ENCODE results near the gene TMEM132C. TPM values are rescaled to one million over a fixed set of nuclear protein-coding genes. Genes with fewer than 3 reads are reported as not detected.

TMEM132C gene
- total RNA-seq, 3 donors from 2014 or later (not counting 1 experiment from before 2014, with no cell fraction given) = 0.08 to 0.41 TPM; not detected in 1

GRCh38 chr12:128672428-128672827 is 405.5 kb downstream of the TMEM132C start:
- no peak for DNase-seq
- no peak overlapping the region for H3K27ac ChIP-seq (ENCODE audit: low read length)
- ATAC-seq = no peak
- TF ChIP-seq CTCF (IDR thresholded peaks at IDR 0.05) = no peak
- Mint-ChIP-seq H3K9me3 (no peaks in the 10 kb centered on the region), H3K27ac (peak overlapping the region in 1 of 2 donors; percentile 59), H3K27me3 (ENCODE audit: low read depth in 2 of 2) (no peaks in the 10 kb centered on the region), H3K4me1 (peaks cover 16 to 19% of the 10 kb centered on the region in 2 donors), H3K4me3 (no peak overlapping the region), H3K36me3 (no peaks in the 10 kb centered on the region)
- no peaks in the 10 kb centered on the region for H3K9me3 ChIP-seq (ENCODE audit: control insufficient read depth, insufficient read depth, low read length)
- H3K36me3 ChIP-seq (ENCODE audit: control insufficient read depth, insufficient read depth, low read length) = no peaks in the 10 kb centered on the region
- no peak overlapping the region for H3K4me3 ChIP-seq (ENCODE audit: low read length)
- H3K4me1 ChIP-seq (ENCODE audit: control insufficient read depth, insufficient read depth, low read length) = no peaks in the 10 kb centered on the region
- intact Hi-C loops (cut with micrococcal nuclease) = no loop called here
- H3K27me3 ChIP-seq (ENCODE audit: control insufficient read depth, insufficient read depth, low read length) = no peaks in the 10 kb centered on the region

DNA sequence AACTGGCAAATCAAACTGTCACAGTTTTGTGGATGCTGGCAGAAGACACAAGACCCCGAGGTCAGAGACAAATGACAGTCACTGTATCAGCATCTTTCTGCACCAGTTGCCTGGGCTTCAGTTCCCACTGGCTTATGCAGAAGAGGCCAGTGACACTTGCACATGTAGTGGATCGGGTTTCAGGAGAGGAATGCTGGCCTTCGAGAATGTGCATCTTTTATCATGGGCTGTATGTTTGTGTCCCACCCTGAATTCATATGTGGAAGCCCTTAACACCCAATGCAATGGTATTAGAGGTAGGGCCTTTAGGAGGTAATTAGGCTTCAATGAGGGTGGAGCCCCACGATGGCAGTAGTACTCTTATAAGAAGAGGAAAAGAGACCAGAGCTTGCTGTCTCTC is 405.9 kb downstream of the TMEM132C start:
- no peak overlapping the region for H3K4me3 Mint-ChIP-seq

GRCh38 chr12:128675576-128675975 is 408.6 kb downstream of the TMEM132C start:
- Mint-ChIP-seq H3K4me3 (no peak overlapping the region), H3K36me3 (no peaks in the 10 kb centered on the region), H3K9me3 (no peaks in the 10 kb centered on the region), H3K27me3 (ENCODE audit: low read depth in 2 of 2) (no peaks in the 10 kb centered on the region), H3K4me1 (peaks cover 16 to 19% of the 10 kb centered on the region in 2 donors), H3K27ac (no peak overlapping the region)
- H3K27ac ChIP-seq (ENCODE audit: low read length) = no peak overlapping the region
- no peaks in the 10 kb centered on the region for H3K4me1 ChIP-seq (ENCODE audit: control insufficient read depth, insufficient read depth, low read length)
- intact Hi-C loops (cut with micrococcal nuclease) = no loop called here
- ATAC-seq = no peak
- H3K27me3 ChIP-seq (ENCODE audit: control insufficient read depth, insufficient read depth, low read length) = no peaks in the 10 kb centered on the region
- H3K4me3 ChIP-seq (ENCODE audit: low read length) = no peak overlapping the region
- no peak for TF ChIP-seq CTCF (IDR thresholded peaks at IDR 0.05)
- H3K9me3 ChIP-seq (ENCODE audit: control insufficient read depth, insufficient read depth, low read length) = no peaks in the 10 kb centered on the region
- DNase-seq = no peak
- H3K36me3 ChIP-seq (ENCODE audit: control insufficient read depth, insufficient read depth, low read length) = no peaks in the 10 kb centered on the region

More for the DNA sequence above, 405.9 kb downstream of the TMEM132C start:
- DNase-seq (no peak), ATAC-seq (no peak)
- H3K36me3 Mint-ChIP-seq = no peaks in the 10 kb centered on the region
- H3K27me3 Mint-ChIP-seq (ENCODE audit: low read depth in 2 of 2) = no peaks in the 10 kb centered on the region
- no peaks in the 10 kb centered on the region for H3K4me1 ChIP-seq (ENCODE audit: control insufficient read depth, insufficient read depth, low read length)
- no peak overlapping the region for H3K27ac Mint-ChIP-seq
- H3K27ac ChIP-seq (ENCODE audit: low read length) = no peak overlapping the region
- no peaks in the 10 kb centered on the region for H3K9me3 ChIP-seq (ENCODE audit: control insufficient read depth, insufficient read depth, low read length)
- intact Hi-C loops (cut with micrococcal nuclease) = no loop called here
- H3K36me3 ChIP-seq (ENCODE audit: control insufficient read depth, insufficient read depth, low read length) = no peaks in the 10 kb centered on the region
- H3K4me3 ChIP-seq (ENCODE audit: low read length) = no peak overlapping the region
- no peaks in the 10 kb centered on the region for H3K27me3 ChIP-seq (ENCODE audit: control insufficient read depth, insufficient read depth, low read length)
- WGBS (ENCODE audit: insufficient coverage) = 81% methylated on average over 4 of the region's 4 CpGs
- no peaks in the 10 kb centered on the region for H3K9me3 Mint-ChIP-seq
- no peak for TF ChIP-seq CTCF (IDR thresholded peaks at IDR 0.05)
- peaks cover 16 to 19% of the 10 kb centered on the region in 2 donors for H3K4me1 Mint-ChIP-seq

DNA sequence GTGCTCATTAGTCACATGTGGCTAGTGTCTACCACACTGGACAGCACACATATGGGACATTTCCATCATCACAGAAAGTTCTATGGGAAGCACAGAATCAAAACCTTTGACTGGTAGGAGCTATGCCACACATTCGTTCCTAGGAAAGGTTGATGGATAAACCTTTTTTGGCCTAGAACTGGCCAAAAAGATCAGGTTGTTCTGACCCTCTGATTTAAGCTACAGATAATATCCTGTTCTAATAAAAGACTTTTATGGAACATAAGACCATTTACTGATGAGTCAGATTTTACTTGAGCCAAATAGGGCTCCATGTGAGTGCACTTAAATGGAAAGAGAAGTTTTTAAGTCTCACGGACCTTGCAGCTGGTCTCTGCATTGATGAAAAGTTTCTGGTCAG is 413.6 kb downstream of the TMEM132C start:
- Mint-ChIP-seq H3K27ac (no peak overlapping the region), H3K27me3 (ENCODE audit: low read depth in 2 of 2) (no peaks in the 10 kb centered on the region), H3K4me1 (no peaks in the 10 kb centered on the region), H3K4me3 (no peak overlapping the region), H3K36me3 (no peaks in the 10 kb centered on the region), H3K9me3 (no peaks in the 10 kb centered on the region)
- no peaks in the 10 kb centered on the region for H3K4me1 ChIP-seq (ENCODE audit: control insufficient read depth, insufficient read depth, low read length)
- H3K27ac ChIP-seq (ENCODE audit: low read length) = no peak overlapping the region
- no peak for ATAC-seq
- H3K4me3 ChIP-seq (ENCODE audit: low read length) = no peak overlapping the region
- no peaks in the 10 kb centered on the region for H3K9me3 ChIP-seq (ENCODE audit: control insufficient read depth, insufficient read depth, low read length)
- H3K27me3 ChIP-seq (ENCODE audit: control insufficient read depth, insufficient read depth, low read length) = no peaks in the 10 kb centered on the region
- intact Hi-C loops (cut with micrococcal nuclease) = no loop called here
- TF ChIP-seq CTCF (IDR thresholded peaks at IDR 0.05) = no peak
- no peak for DNase-seq
- 92% methylated on average over 2 of the region's 2 CpGs for WGBS (ENCODE audit: insufficient coverage)
- H3K36me3 ChIP-seq (ENCODE audit: control insufficient read depth, insufficient read depth, low read length) = no peaks in the 10 kb centered on the region

Measured in natural killer cell (primary cell).